ENCODE results near the gene PANK2. TPM values are rescaled to one million over a fixed set of nuclear protein-coding genes. Genes with fewer than 3 reads are reported as not detected.
"Not testable (repeated sequence)": the region's sequence is repeated elsewhere in the genome, so short reads cannot be mapped to it uniquely, and the experiment has no call there.

Gene PANK2
- total RNA-seq, 1 donor from 2014 or later = 48.7 TPM

DNA sequence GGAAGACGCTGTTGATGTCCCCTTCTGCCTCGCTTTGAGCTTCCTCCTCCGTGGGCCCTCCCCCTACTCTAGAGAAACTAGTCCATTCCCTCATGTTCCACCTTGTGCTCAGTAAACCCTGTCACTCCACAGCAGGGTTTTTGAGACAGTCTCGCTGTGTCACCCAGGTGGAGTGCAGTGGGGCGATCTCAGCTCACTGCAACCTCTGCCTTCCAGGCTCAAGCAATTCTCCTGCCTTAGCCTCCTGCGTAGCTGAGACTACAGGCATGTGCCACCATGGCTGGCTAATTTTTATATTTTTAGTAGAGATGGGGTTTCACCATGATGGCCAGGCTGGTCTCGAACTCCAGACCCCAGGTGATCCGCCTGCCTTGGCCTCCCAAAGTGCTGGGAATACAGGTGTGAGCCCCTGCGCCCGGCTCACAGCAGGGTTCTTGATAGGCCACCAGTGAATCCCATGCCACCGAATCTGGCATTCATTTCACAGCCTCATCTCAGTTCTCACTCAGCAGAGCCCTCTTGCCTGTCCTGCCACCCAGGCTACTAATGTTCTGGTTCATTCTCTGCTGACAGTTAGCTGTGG is 36.0 kb downstream of the PANK2 start:
- DNase-seq (ENCODE audit: extremely low read depth, low read depth, low spot score) = no peak

DNA sequence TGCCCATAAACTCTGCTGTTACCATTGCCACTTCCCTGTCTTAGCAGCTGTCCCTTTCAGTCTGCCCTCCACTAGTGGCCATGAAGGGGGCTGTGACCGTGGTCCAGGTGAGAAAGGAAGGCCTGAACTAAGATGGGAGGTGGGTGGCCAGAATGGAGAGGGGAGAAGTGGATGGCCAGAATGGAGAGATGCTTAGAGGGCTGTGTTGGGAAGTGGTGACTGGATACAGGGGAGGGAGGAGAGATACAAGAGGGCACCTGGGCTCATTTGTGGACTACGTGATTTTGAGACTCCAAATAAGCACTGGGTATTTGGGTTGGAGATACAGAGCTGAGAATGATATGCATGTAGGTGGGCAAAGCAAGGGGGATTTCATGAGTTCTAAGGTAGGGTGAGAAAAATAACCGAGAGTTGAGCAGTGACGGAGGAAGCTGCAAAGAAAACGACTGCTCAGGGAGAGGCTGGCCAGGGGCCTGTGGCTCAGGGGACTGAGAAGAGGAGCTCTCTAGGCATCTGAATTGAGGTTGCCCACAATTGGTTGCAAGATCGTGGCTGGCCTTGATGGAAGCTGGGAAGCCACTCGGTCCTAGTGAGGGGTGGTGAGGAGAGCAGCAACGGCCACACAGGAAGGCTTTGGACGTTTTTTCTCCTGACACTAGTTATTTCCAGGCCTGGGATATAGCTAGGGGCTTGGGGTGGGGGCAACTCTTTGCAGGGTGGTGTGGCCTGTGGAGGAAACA is 36.9 kb downstream of the PANK2 start:
- no peak for DNase-seq (ENCODE audit: extremely low read depth, low read depth, low spot score)

DNA sequence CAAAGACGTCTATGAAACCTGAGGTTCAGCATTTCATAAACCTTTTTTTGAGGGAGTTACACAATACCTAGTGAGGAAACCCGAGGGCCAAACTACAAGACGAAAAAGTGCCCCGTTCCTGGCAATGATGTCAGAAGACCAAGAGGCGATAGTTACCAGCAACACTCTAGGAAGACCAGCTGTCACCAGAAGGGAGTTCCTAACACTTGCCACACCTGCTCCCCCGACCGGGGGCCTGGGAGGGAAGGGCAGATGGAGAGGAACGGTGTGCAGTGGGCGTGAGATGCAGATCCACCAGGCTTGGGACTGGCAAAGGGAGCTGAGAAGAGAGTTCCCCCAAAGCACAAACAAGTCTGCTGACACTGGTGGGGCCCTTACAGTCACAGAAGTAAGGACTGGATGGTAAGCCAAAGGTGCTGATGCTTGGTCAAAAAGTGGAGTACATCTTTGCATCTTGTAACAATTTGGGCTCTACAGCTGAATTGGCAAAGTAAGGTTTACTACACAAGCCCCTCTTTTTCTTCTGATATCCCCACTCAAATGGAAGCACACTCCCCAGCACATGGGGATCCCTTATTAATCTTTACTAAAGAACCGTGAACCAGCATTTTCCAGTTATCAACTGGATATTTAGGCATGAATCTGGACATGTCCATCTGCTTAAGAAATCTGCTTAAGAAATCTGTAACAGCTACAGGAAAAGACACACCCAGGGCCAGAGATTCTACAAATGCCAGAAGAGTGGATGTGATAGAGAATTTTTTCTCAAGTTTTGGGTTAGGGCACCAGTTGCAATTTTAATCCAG is 38.5 kb downstream of the PANK2 start:
- DNase-seq (ENCODE audit: extremely low read depth, low read depth, low spot score) = no peak

DNA sequence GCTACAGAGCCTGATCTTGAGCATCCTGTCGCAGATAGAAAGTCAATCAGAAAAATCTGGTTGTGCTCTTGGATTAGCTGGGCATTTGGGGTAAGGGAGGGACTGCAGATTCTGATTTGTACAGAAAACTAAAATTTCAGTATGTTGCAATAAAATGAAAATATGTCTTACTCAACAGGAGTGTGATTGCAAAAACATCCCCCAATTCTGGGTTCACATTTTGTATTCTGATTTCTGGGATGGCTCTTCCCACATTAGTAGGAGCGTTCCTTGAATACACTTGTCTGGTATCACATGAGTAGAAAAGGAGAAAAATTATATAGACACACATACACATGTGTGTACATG is 40.5 kb downstream of the PANK2 start:
- no peak for DNase-seq (ENCODE audit: extremely low read depth, low read depth, low spot score)

DNA sequence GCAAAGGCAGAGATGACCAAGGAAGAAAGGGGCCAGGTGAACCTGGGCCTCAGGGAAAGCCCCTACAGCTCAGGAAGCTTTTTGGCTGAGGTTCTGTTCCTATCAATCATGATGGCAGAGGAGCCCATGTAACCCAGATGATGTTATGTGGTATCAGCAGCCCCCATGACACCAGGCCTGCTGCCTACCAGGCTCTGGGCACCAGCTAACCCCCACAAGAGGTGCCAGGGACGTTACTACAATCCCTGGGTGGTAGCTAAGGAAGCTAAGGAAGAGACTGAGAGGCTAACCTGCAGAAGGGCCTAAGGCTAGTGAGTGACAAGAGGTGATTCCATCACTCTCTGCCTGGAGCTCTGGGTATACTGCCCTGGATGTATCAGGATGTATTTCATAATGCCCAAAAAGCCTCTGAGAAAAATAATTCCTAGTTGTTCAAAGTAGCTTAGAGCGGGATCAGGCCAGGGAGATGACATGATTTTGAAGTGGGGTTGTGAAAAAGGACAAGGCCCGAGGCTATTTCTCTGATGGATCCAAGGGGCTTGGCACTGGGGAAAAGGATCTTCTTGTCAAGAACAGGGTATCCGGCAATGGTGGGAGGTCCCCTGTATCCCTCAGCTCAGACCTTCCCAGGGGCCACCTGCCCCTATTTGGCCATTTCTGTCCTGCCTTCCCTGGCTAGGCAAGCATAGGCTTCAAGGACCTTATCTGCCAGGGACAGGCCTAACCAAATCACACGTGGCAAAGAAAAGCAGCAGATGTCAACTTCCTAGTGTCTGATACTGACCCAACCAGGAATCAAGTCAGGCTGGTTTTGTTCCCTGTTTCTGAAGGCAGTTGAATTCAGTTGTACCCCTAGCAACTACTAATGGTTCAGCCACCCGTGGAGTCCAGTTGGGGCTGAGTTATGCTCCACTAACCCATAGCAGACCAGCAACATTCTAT is 41.3 kb downstream of the PANK2 start:
- DNase-seq (ENCODE audit: extremely low read depth, low read depth, low spot score) = no peak

DNA sequence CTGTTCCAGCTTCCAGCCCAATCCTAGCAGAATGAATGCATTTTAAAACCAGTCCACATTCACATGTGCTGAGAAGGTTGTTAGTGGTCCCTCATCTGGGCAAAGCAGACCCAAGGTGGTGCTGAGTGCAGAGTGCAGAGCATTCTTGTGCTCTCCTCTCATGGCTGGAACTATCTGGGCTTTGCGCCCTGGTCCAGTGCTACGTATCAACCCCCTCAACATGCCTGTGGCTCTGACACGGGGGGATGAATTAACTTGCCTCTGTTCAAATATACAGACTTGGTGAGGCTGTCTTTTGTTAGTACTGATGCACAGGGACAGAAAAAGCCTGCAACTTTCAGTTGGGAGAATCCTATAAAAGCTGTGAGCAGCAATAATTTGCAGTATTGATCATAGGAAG is 42.5 kb downstream of the PANK2 start:
- no peak for DNase-seq (ENCODE audit: extremely low read depth, low read depth, low spot score)

DNA sequence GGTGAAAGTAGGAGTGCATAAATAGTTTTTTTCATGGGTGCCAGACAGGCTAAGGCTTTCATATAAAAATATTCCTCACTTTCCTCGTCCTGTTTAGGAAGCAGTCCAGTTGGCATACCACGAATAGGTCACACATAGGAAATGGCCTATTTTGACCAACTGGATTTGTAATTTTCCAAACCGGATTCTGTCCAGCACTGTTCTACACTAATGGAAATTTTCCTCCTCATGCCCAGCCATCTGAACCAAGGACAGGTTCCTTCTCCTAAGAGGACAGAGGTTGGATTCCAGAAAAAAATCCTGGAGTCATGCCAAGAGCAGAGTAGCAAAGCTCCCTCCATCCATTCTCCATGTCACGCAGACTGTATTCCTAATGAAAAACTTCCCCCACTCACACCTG is 43.1 kb downstream of the PANK2 start:
- peak; percentile 27 for DNase-seq (ENCODE audit: extremely low read depth, low read depth, low spot score)

DNA sequence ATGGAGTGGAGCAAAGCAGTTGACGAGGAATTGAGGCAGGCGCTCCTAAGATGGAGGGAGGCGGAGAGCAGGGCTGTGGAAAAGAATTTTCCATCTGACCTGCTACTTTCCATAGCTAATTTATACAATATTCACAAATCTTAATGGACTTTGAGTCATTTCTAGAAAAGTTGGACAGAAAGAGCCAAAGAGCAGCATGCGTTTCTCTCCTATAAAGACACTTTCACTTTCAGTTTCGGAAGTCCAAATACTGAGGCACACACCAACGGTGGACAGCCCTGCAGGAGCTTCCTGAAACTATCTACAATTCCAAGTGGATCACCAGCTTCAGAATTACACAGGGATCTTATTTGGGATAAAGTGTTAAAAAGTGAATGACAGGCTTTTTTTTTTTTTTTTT is 43.5 kb downstream of the PANK2 start:
- DNase-seq (ENCODE audit: extremely low read depth, low read depth, low spot score) = no peak

DNA sequence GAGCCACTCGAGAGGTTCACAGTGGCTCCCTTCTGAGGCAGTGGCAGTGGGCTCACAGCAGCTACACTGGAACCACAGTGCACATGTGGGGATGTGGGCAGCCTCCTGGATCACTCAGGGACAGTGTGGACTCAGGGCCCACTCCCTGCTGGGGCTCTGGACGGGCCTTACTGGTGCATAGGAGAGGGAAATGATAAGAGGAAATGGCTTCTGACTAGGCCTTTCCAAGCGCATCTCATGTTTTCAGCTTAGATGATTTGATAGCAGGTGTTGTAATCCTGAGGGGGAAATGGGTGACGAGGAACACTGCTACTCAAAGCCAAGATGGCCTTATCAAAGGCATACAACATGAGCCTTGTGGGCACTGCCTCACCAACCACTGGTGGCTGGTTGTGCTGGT is 44.0 kb downstream of the PANK2 start:
- no peak for DNase-seq (ENCODE audit: extremely low read depth, low read depth, low spot score)

DNA sequence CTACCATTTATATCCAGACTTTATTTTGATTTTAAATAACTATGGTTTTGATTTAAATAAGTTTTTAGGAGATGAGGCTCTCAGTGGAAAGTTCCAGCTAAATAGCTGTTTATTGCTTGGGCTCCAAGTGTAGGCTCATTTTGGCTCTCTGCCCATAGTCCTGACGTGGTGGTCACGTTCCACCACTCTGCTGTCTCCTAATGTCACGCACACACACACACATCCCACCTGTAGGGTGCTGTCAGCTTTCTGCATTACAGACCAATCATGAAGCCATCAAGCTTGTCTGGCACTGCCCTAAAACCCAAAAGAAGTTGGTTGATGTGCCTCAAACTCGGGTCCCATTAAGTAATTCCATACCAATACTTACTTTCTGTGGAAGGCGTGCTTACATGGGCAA is 45.4 kb downstream of the PANK2 start:
- no peak for DNase-seq (ENCODE audit: extremely low read depth, low read depth, low spot score)

DNA sequence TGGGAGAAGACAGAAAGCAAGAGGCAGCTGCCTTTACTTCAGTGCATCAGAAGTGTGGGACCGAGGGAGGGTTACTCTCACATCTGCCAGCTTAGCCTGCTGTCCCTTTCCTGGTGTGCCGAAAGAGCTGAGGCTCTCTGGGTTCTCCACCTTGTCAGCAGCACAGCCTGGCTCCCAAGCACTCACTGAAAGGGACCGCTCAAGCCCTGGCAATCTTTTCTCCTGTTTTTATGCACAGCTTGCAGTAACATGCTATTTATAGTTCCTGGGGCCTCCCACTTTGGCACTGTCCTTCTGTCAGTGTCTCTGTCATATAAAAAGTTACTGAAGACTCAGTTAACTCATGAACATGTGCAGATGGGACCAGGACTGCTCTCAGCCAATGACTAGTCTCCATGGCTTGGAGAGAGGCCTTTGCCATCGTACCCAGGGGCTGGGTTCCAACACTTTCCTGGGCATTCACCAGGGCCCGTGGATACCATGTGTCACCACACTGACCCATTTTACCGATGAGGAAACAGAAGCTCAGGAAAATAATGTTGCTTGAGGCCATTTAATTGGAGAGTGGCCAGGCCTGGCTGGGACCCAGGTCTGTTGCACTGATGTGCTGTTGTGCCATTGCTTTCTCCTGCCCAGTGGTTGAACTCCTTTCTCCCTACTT is 46.2 kb downstream of the PANK2 start:
- DNase-seq (ENCODE audit: extremely low read depth, low read depth, low spot score) = no peak

DNA sequence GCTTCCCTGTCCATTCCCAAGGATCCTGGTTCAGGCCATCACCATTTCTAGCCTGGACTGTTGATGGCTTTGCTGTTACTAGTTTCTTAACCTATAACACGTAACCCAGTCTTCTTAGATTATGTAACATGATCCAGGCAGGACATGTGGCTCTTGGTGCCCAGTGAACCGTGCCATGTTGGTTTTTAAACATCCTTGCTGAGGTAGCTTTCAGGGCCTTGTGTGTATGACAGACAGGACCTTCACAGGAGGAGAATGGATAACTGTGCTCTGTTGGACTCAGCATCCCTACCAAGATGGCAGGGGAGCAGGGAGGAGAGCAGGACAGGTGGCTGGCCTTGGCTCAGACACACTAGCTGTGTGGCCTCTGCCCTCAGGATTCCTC is 46.8 kb downstream of the PANK2 start:
- no peak for DNase-seq (ENCODE audit: extremely low read depth, low read depth, low spot score)

DNA sequence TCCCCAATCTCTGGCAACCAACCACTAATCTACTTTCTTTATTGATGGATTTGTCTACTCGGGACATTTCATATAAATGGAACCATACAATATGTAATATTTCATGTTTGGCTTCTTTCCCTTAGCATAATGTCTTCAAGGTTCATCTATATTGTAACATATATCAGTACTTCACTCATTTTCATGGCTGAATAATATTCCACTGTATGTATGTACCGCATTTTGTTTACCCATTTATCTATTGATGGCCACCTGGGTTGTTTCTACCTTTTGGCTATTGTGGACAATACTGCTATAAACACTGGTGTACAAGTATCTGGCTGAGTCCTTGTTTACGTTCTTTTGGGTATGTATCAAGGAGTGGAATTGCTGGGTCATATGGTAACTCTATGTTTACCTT is 48.4 kb downstream of the PANK2 start:
- no peak for DNase-seq (ENCODE audit: extremely low read depth, low read depth, low spot score)

DNA sequence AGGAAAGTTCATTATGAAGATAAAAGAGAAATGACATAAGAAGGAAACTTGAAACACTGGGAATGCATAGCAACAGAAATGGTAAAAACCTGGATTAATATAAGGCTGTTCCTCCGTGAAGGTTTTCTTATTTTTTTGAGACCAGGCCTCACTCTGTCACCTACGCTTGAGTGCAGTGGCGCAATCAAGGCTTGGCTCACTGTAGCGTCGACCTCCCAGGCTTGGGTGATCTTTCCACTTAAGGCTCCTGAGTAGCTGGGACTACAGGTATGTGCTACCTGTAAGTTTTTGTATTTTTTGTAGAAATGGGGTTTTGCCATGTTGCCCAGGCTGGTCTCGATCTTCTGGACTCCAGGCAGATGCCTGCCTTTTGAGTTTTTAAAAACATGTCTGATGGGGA is 51.7 kb downstream of the PANK2 start:
- no peak for DNase-seq (ENCODE audit: extremely low read depth, low read depth, low spot score)

DNA sequence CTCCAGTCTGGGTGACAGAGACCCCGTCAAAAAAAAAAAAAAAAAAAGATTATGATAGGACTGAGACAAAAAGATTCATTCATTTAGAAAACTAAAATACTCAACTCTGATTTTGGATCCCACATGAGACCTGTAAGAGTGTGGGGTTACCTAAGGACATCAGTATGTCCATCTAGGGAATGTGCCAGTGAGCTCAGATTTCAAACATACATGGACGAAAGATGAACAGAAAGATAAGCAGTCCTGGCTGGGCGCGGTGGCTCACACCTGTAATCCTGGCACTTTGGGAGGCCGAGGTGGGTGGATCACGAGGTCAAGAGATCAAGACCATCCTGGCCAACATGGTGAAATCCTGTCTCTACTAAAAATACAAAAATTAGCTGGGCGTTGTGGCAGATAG is 57.5 kb downstream of the PANK2 start:
- DNase-seq (ENCODE audit: extremely low read depth, low read depth, low spot score) = not testable (repeated sequence)

DNA sequence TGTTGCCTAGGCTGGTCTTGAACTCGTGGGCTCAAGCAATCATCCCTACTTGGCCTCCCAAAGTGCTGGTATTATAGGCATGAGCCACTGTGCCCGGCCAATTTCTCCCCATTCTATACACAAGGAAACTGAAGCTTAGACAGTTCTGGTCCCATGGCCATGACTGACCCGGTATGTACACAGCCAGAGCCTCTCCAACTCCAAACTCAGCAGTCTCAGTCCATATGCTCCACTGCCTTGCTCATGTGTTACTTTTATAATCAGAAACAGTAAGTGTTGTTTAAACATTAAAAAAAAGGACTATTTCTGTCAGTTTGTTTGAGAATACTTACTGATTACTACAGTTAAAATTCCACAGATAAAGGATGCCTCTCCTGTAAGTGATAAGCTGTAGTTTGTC is 75.5 kb downstream of the PANK2 start:
- DNase-seq (ENCODE audit: extremely low read depth, low read depth, low spot score) = no peak

DNA sequence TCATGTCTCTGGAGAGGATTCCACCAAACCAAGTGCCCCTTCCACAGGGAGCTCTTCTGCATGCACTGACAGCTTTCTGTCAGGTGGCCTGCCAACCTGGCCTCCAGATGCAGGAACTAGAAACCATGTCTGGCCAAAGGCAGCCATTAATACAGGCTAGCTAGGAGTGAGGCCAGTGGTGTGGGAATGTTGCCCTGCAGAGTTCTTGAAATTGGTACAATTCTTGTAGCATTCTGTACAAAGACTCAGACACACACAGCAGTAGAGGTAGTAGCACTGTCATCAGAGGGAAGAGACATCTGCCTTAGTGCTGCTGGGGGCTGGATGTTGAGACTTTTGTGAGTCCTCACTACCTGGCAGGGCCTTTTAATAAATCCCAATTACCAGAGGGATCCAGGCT is 77.4 kb downstream of the PANK2 start:
- no peak for DNase-seq (ENCODE audit: extremely low read depth, low read depth, low spot score)

DNA sequence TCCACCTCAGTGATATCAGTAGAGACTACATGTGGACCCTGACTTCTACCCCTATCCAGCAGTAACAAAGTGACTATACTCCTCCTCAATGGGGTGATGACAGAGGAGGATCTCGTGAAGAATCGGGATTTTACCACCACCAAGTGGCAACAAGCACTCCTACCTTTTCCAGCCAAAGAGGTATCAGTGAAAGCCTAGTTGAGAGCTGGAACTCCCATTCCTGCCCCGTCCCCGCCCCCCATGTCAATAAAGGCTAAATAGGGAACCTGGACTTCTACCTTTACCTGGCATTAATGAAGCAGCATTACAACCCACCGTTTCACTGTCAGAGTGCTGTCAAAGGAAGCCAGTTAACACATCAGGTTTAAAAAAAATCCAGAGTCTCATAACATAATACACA is 80.8 kb downstream of the PANK2 start:
- DNase-seq (ENCODE audit: extremely low read depth, low read depth, low spot score) = no peak

DNA sequence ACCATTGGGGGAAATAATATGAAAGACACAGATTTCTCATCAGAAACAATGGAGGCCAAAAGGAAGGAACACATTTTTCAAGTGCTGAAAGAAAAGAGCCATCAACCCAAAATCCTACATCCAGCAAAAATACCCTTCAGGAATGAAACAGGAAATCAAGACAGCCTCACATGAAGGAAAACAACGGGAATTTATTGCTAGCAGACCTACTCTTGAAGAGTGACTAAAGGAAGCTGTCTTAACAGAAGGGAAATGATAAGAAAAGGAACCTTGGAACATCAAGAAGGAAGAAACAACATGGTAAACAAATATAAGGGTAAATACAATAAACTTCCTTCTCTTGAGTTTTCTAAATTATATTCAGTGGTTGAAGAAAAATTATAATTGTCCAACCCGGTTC is 82.0 kb downstream of the PANK2 start:
- no peak for DNase-seq (ENCODE audit: extremely low read depth, low read depth, low spot score)

DNA sequence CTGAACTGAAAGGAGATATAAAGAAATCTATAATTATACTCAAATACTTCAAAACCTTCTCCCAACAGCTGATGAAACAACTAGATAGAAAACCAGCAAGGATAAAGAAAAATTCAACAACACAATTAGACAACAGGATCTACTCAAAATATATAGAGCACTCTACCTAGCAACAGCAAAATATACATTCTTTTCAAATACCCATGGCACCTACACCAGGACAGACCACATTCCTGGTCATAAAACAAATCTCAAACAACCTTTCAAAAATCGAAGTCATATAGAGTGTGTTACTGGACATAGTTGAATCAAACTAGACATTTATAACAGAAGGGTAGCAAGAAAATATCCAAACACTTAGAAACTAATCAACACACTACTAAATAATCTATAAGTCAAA is 83.0 kb downstream of the PANK2 start:
- no peak for DNase-seq (ENCODE audit: extremely low read depth, low read depth, low spot score)

DNA sequence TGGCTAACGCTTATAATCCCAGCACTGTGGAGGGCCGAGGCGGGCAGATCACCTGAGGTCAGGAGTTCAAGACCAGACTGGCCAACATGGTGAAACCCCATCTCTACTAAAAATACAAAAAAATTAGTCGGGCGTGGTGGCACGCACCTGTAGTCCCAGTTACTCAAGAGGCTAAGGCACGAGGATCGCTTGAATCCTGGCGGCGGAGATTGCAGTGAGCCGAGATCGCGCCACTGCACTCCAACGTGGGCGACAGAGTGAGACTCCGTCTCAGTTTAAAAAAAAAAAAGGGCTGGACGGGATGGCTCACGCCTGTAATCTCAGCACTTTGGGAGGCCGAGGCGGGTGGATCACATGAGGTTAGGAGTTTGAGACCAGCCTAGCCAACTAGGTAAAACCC is 83.4 kb downstream of the PANK2 start:
- not testable (repeated sequence) for DNase-seq (ENCODE audit: extremely low read depth, low read depth, low spot score)
